Peyer's patch (tissue), 4 donors: ENCODE results near the gene SPECC1L. TPM values are rescaled to one million over a fixed set of nuclear protein-coding genes. Genes with fewer than 3 reads are reported as not detected.
A peak's percentile ranks its signal among the peaks of the same experiment; 100 is the strongest.

Source experiments
- DNase-seq, 3 donors: peaks; one replicate each; pipeline ENCODE4 v3.0.0-alpha.2; 2017 to 2019
- H3K27ac ChIP-seq, 4 donors: fragments of 200-600 bp; sonication (generic); one replicate each; pipeline ENCODE4 v1.5.1; 2016 to 2019
- H3K27me3 ChIP-seq, 2 donors: fragments of 200-600 bp; sonication (generic); one replicate each; pipeline ENCODE4 v1.5.1; 2019
- H3K36me3 ChIP-seq, 3 donors: fragments of 200-600 bp; sonication (generic); one replicate each; pipeline ENCODE4 v1.5.1; 2016 to 2019
- H3K4me1 ChIP-seq, 4 donors: fragments of 200-600 bp; sonication (generic); one replicate each; pipeline ENCODE4 v1.5.1; 2016 to 2019
- H3K4me3 ChIP-seq, 4 donors: fragments of 200-600 bp; sonication (generic); 1 replicate in 3 of 4; 2 replicates in 1 of 4; pipeline ENCODE4 v1.5.1; 2016 to 2019; ENCODE audit warnings: mild to moderate bottlenecking in 1 of 4
- H3K9me3 ChIP-seq, 4 donors: fragments of 200-600 bp; sonication (generic); one replicate each; pipeline ENCODE4 v1.5.1; 2016 to 2019; ENCODE audit warnings: mild to moderate bottlenecking in 1 of 4
- POLR2A ChIP-seq, 2 donors: fragments of 450-650 bp; IDR thresholded peaks; one replicate each; pipeline ENCODE4 v1.5.1; 2017; ENCODE audit warnings: antibody characterized with exemption in 2 of 2, mild to moderate bottlenecking in 2 of 2, moderate library complexity in 2 of 2
- total RNA-seq, 4 donors: library from RNA; depleted of rRNA; stranded (reverse); fragments of >200 nt; gene quantifications; one replicate each; pipeline ENCODE4 v1.1.0, GENCODE V29; 2016
- TF ChIP-seq, protein P1 (sequence below), 6 experiments: fragments of 450-650 bp in 4 of 6; fragments of 200-600 bp in 2 of 6; sonication (generic) in 1 of 6; IDR thresholded peaks; one replicate each; pipeline ENCODE4 v1.5.1; 2017 to 2019; ENCODE audit warnings: antibody characterized with exemption in 6 of 6, mild to moderate bottlenecking in 3 of 6, moderate library complexity in 1 of 6

The SPECC1L gene
- total RNA-seq, 4 donors from 2014 or later: 24.2 to 147 (median 34.4) TPM

DNA sequence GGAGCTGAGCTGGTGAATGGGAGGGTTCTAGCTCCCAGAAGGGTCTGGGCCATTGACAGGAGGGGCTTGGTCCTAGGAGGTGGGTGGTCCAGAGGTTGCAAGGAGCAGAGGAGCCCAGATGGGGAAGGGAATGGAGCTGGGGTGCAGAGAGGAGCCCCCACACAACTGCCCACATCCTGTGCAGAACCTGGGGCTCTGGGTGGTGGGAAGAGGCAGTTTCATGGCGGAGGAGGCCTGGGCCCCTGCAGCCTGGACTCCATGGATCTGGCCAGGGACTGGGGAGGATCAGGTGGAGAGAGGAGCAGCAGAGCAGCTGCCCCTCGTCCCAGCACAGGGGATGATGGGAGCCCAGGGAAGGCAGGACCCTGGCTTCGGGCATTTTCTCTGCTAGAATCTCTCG lies 155.8 kb downstream of the SPECC1L start:
- Histone ChIP-seq H3K4me3 (peak overlapping the region in 1 of 4 donors; percentile 48), H3K27me3 (no peaks in the 10 kb centered on the region), H3K36me3 (no peaks in the 10 kb centered on the region), H3K4me1 (peaks cover 3 to 64% (median 25%) of the 10 kb centered on the region in 4 donors), H3K9me3 (no peaks in the 10 kb centered on the region), H3K27ac (peak overlapping the region; percentile 79 to 96 (median 91))
- DNase-seq: no peak
- TF ChIP-seq POLR2A (IDR thresholded peaks at IDR 0.05): no peak
- TF ChIP-seq, protein P1, sequence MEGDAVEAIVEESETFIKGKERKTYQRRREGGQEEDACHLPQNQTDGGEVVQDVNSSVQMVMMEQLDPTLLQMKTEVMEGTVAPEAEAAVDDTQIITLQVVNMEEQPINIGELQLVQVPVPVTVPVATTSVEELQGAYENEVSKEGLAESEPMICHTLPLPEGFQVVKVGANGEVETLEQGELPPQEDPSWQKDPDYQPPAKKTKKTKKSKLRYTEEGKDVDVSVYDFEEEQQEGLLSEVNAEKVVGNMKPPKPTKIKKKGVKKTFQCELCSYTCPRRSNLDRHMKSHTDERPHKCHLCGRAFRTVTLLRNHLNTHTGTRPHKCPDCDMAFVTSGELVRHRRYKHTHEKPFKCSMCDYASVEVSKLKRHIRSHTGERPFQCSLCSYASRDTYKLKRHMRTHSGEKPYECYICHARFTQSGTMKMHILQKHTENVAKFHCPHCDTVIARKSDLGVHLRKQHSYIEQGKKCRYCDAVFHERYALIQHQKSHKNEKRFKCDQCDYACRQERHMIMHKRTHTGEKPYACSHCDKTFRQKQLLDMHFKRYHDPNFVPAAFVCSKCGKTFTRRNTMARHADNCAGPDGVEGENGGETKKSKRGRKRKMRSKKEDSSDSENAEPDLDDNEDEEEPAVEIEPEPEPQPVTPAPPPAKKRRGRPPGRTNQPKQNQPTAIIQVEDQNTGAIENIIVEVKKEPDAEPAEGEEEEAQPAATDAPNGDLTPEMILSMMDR (IDR thresholded peaks at IDR 0.05): no peak

DNA sequence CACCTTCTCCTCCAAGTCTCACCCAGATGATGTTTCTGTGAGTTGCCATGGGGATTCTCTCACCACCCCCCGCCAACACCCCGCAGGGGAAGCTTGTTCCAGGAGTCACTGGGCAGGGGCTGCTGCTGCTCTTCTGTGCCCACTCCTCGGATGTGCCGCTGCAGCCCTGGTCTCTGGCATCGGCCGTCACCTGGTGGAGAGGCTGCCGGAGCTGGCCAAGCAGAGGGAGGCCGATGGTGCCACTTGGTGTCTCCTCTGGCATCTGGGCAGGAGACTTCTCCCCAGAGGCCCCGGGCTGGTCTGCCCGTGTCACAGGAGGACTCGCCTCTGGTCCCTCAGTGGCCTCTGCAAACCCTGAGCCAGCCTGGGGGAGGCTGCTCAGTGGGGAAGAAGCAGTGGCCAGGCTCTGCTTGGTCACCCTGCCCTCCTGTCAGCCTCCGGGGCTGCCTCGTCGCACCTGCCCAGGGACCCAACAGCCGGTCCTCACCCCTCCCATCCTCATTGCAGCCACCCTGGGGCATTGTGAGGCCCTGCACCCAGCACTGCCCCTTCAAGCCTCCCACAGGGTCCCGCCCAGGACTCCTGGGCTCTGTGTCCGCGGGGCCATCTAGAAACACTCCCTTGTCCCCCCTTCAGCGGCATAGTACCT lies 156.3 kb downstream of the SPECC1L start:
- DNase-seq: no peak
- no peak for TF ChIP-seq POLR2A (IDR thresholded peaks at IDR 0.05)
- TF ChIP-seq, protein P1 (IDR thresholded peaks at IDR 0.05): no peak
- Histone ChIP-seq H3K4me3 (peak overlapping the region; percentile 33 to 48 (median 38)), H3K27ac (peak overlapping the region; percentile 79 to 96 (median 91)), H3K36me3 (no peaks in the 10 kb centered on the region), H3K4me1 (peaks cover 3 to 68% (median 28%) of the 10 kb centered on the region in 4 donors), H3K9me3 (no peaks in the 10 kb centered on the region), H3K27me3 (no peaks in the 10 kb centered on the region)

DNA sequence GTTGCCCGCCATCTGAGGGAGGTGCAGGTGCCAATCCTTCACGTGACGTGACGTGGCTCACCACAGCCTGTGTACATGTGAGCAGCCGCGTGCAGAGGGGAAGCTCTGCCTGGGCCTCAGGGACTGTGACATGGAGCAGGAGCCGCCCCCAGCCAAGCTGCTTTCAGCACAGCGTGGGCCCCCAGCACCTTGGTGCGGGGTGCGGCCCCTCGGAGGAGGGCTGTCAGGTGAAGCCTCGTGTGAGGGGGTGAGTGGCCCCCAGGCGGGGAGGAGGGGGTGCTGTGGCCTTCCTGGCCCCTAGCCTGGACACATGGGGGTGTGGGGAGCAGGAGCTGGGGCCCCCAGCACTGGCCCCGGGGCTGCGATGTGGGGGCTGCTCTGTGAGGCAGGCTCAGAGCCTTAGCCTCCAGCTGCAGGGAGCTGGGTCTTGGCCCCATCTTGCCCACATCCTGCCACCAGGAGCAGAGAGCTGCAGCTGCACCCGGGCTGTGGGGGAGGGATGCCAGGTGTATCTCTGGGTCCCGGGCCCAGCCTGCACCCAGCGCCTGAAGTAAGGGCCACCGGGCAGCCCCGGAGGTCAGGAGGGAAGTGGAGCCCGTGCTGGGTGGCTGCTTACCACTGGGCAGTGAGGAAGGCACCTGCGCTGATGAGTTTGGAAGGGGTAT lies 157.0 kb downstream of the SPECC1L start, which contains the start of gene ADORA2A:
Gene ADORA2A (plus strand): TSS at position 100 of the 665 bp plus-strand sequence. CDS start 5,806 bp downstream, outside the sequence.
- no peaks in the 10 kb centered on the region for H3K9me3 ChIP-seq
- TF ChIP-seq POLR2A (IDR thresholded peaks at IDR 0.05): peak in 1 of 2 donors; percentile 14
- TF ChIP-seq, protein P1 (IDR thresholded peaks at IDR 0.05): peak in 1 of 6 experiments; percentile 5
- H3K4me1 ChIP-seq: peaks cover 3 to 74% (median 34%) of the 10 kb centered on the region in 4 donors
- H3K27me3 ChIP-seq: no peaks in the 10 kb centered on the region
- peak within 1 kb of the TSS; percentile 33 to 48 (median 38) for H3K4me3 ChIP-seq
- H3K36me3 ChIP-seq: no peaks in the 10 kb centered on the region
- peak within 1 kb of the TSS; percentile 79 to 96 (median 91) for H3K27ac ChIP-seq
- peak in 2 of 3 donors; percentile 96 to 99 for DNase-seq

DNA sequence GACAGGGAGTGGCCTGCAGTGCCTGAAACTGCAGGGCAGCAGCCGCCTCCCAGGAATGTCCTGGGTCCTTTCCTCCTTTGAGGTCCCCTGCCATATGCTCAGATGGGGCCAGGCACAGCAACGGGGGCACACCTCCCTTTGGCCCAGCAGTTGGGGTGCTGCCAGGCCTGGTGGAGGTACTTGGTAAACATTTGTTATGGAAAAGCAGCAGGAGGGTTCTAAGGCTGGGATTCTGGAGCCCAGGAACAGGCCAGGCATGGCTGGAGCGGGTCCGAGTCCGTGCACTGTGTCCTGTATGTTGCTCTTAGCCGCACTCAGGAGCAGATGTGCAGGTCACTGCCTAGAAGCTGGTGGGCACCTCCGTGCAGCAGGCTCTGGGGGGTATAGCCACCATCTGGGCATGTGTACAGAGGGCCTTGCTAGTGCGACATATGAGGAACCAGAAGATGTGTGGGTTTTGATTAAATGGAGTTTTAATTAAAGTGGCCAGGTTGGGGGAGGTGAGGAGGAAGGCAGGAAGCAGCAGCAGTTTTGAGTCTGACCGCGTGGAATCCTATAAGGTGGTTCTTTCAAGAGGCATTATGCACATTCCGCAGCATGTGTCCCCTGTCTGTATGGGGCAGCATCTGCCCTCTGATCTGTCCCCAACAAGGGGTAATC lies 158.2 kb downstream of the SPECC1L start:
- Histone ChIP-seq H3K27me3 (no peaks in the 10 kb centered on the region), H3K4me1 (peaks cover 0 to 80% (median 44%) of the 10 kb centered on the region in 4 donors), H3K27ac (peak overlapping the region; percentile 1 to 96 (median 56)), H3K9me3 (no peaks in the 10 kb centered on the region), H3K36me3 (no peaks in the 10 kb centered on the region), H3K4me3 (peak overlapping the region in 2 of 4 donors; percentile 26 to 38)
- TF ChIP-seq POLR2A (IDR thresholded peaks at IDR 0.05): no peak
- TF ChIP-seq, protein P1 (IDR thresholded peaks at IDR 0.05): no peak
- DNase-seq: peak in 1 of 3 donors; percentile 38
